Breast epithelium (tissue), 3 donors: Measurements from ENCODE around the gene ZNF442.

Experiments
- POLR2AphosphoS5 ChIP-seq, 3 donors: sonication (generic); formaldehyde crosslinking; IDR thresholded peaks; one replicate each; pipeline ENCODE4 v1.6.1; 2017; ENCODE audit warnings: antibody characterized with exemption in 3 of 3
- TF ChIP-seq, protein P1 (sequence below), 3 donors: fragments of 450-650 bp; IDR thresholded peaks; one replicate each; pipeline ENCODE4 v1.5.1; 2016 to 2017; ENCODE audit warnings: antibody characterized with exemption in 3 of 3, mild to moderate bottlenecking in 3 of 3, moderate library complexity in 3 of 3

DNA sequence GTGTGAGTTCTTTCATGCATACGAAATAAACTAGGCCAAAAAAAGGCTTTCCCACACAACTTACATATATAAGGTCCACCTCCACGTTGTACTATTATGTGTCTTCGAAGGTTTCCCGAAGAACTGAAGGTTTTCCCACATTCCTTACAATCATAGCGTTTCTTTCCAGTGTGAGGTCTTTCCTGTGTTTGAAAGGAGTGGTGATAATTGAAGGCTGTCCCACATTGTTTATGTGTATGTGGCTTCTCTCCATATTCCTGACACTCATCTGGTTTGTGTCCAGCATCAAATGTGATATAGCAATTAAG is 14.6 kb downstream of the ZNF442 start:
- TF ChIP-seq POLR2AphosphoS5 (IDR thresholded peaks at IDR 0.05): no peak
- TF ChIP-seq, protein P1, sequence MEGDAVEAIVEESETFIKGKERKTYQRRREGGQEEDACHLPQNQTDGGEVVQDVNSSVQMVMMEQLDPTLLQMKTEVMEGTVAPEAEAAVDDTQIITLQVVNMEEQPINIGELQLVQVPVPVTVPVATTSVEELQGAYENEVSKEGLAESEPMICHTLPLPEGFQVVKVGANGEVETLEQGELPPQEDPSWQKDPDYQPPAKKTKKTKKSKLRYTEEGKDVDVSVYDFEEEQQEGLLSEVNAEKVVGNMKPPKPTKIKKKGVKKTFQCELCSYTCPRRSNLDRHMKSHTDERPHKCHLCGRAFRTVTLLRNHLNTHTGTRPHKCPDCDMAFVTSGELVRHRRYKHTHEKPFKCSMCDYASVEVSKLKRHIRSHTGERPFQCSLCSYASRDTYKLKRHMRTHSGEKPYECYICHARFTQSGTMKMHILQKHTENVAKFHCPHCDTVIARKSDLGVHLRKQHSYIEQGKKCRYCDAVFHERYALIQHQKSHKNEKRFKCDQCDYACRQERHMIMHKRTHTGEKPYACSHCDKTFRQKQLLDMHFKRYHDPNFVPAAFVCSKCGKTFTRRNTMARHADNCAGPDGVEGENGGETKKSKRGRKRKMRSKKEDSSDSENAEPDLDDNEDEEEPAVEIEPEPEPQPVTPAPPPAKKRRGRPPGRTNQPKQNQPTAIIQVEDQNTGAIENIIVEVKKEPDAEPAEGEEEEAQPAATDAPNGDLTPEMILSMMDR (IDR thresholded peaks at IDR 0.05): no peak
